Activated naive CD8-positive, alpha-beta T cell treated with anti-CD3 and anti-CD28 coated beads, Interleukin-2, amount 50 U/mL, for 16 hours (primary cell): ENCODE results near the gene AMBRA1.

Experiments used
- DNase-seq: peaks from one replicate; pipeline ENCODE4 v3.0.0-alpha.2; 2020; ENCODE audit warnings: low read depth, low spot score

Gene AMBRA1

DNA sequence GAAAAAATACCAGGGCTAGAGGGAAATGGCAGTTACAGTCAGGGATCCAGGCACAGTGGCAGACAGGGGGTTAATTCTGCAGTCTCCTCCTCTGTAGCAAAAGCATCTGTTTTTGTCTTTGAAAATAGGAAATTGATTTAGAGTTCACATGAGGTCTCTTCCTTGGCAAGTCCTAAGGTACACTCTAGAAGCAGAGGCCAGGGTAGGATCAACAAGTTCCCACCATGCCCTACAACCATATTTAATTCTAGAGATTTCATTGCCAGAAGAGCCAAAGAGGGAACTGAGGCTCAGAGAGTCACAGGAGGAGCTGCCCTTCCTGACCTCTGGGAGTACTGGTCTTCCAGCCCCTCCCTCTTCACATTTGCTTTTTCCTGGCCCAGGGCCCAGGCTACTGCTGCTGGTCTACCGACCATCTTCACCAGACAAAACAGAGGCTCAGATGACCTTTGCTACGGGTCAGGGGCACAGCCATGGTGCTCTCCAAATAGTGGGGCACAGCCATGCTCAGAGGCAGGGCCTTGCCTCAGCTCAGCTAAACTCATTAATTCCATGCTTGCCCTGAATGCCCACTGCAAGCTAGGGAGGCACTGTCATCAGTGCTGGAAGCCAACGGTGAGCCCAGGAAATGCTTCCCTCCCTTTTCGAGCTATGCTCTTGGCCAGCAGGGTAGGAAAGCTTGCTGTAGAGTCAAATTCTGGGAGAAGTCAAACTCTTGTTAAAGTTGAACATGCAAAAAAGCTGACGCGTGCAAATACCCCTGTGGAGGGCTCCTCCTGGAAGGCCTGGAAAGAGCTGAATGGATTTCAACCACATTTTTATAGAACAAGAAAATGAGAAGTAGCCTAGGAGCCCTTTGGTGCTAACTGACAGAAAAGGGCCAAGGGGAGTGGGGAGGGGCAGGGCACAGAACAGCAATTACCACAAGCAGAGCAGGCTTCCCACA lies 190.6 kb downstream of the AMBRA1 start:
- no peak for DNase-seq

DNA sequence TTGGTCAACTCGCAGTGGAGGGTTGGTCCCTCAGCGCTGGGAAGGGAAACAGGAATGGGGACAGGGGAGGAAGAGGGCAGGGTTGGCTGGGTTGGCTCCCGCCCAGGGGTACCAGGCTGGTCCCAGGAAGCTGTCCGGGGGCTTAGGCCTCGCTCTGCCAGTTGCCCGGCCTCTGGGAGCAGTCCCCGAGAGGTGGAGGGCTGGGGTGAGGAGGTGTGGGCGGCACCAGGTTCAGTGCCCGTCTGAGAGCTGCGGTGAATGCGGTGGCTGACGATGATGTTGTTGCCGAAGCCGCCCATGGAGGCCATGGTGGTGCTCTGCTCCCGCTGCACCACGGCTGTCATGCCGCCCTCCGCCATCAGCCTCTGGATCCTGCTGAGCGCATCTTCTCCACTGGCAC lies 196.3 kb downstream of the AMBRA1 start:
- no peak for DNase-seq

DNA sequence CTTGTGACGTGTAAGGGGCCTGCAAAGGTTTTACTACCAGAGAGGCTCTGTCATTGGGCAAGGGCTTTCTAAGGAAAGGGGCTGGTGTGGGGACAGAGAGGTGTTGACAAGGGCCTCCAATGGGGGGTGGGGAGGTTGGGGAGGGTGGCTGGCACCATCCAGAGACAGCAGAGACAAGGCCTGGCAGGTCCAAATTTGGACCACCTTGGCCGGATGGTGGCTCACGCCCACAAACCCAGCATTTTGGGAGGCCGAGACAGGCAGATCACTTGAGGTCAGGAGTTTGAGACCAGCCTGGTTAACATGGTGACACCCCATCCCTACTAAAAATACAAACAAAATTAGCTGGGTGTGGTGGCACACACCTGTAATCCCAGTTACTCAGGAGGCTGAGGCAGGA lies 200.1 kb downstream of the AMBRA1 start:
- DNase-seq, result no peak

DNA sequence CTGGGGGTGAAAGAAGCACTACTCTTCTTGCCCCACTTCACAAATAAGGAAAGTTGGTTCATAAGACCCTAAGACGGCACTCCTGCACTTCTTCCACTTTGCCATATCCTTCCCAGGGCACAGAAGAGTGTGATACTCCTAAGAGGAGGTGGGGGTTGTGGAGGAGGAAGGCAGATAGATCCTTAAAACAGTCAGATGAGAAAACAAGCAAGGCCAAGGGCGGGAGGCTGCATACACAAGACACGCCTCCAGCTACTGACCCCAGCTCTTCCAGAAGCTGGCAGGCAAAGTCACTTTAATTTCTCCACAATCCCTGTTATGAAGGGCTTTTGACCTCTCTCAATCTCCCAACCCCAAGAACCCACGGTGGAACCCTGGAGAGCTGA lies 200.6 kb downstream of the AMBRA1 start:
- DNase-seq, result no peak

DNA sequence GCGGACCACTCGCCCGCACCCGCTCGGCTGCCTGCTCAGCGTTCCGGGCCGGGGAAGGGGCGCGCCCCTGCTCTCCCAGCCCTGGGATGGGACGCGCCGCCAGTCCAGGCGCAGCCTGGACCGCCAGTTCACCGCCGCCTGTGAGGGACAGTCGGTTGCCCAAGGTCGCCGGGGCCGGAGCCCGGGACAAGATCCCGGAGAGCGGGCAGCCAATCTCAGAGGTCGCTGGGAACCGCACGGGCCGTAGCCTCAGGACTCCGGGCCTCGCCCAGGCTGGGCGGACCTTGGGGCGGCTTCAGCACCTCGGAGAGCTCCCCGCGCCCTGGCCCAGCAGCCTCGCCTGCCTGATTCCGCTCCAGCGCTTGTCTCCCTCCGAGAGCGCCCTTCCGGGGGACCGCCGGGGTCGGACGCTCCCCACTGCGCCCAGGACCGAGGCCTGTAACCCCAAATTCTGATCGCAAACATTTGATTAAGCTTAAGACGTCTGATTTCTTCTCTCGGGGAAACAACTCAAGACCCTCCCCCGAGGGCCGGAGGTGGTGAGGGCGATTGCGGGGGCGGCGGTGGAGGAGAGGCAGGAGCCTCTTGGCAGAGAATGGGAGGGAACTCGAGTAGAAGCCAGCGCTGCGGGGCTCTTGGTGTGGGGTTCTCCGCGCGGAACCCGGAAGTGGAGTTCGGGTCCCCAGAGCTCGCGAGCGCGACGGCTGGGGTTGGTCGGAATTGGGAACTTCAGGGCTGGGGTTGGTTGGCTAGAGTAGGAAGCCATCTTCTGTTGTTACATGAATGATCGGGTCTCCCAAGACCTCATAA lies 201.2 kb downstream of the AMBRA1 start:
- DNase-seq, result peak; percentile 47

GRCh38 chr11:46391578-46392420 lies 202.0 kb downstream of the AMBRA1 start, which contains the start of gene CHRM4:
Gene CHRM4 (minus strand): TSS chr11:46391776. CDS start chr11:46386557, 5,219 bp downstream.
- no peak for DNase-seq

GRCh38 chr11:46391186-46391577 lies 202.6 kb downstream of the AMBRA1 start:
- no peak for DNase-seq

- DNase-seq, result no peak
Observed at GRCh38 chr11:46390331-46391171, 203.3 kb downstream of the AMBRA1 start.

- DNase-seq, result no peak
Observed at GRCh38 chr11:46389450-46390330, 204.1 kb downstream of the AMBRA1 start.

- no peak for DNase-seq
Observed at GRCh38 chr11:46388619-46389449, 205.0 kb downstream of the AMBRA1 start.

- DNase-seq, result no peak
Observed at GRCh38 chr11:46387919-46388618, 205.8 kb downstream of the AMBRA1 start.

DNA sequence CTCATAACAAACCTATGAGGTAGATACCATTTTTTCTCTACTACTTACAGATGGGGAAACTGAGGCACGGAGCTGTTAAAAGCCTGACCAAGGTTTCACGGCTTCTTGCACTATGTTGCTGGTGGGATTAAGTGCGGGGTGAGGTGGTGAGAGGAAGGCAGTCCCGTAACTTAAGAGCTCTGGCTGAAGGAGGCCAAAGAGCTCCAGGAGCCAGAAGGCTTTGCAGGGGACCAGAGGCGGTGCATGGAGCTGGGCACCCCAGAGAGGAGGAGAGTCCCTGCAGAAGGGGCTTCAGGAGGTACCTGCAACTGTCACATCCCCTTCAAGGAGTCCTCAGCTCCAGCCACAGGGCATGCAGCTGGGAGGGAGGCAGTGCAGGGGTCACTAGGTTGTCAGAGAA lies 206.4 kb downstream of the AMBRA1 start:
- no peak for DNase-seq

- no peak for DNase-seq
Observed at GRCh38 chr11:46386674-46387073, 207.1 kb downstream of the AMBRA1 start.

DNA sequence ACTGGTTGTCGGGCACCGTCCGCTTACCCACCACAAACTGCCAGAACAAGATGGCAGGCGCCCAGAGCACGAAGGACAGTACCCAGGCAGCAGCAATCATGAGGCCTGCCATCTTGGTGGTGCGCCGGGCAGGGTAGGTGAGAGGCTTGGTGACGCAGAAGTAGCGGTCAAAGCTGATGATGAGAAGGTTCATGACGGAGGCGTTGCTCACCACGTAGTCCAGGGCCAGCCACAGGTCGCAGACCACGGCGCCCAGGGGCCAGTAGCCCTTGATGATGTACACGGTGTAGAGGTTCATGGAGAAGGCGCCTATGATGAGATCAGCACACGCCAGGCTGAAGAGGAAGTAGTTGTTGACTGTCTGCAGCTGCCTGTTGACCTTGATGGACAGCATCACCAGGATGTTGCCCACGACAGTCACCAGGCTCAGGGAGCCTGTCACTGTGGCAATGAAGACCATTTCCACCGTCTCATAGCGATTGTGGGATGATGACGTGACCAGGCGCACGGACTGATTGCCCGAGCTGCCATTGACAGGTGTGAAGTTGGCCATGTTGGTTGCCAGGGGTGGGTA lies 207.7 kb downstream of the AMBRA1 start:
- DNase-seq, result no peak

- DNase-seq, result no peak
Observed at GRCh38 chr11:46385169-46386004, 208.4 kb downstream of the AMBRA1 start.

GRCh38 chr11:46383974-46384701 lies 209.7 kb downstream of the AMBRA1 start:
- no peak for DNase-seq
